MCF 10A (cell line): ENCODE results near the gene ATP6V1G3. TPM values are rescaled to one million over a fixed set of nuclear protein-coding genes. Genes with fewer than 3 reads are reported as not detected.

Experiments
- BruUV-seq: library from RNA; stranded (reverse); fragments of 400-500 nt; replicated peaks from 2 replicates; lab custom pipeline; 2021; lab: Mats Ljungman, UMichigan
- CTCF ChIA-PET: fragments of 300-600 bp; sonication (Branson Sonifier 250); formaldehyde crosslinking; extraction: SDS; loops from one replicate; lab custom pipeline; 2021; ENCODE audit warnings: antibody characterized with exemption, inconsistent platforms; lab: Yijun Ruan, JAX
- POLR2A ChIA-PET: fragments of 300-600, 350-650 bp; sonication (Branson Sonifier 250); formaldehyde crosslinking; extraction: SDS; loops from one replicate; lab custom pipeline; 2020; ENCODE audit warnings: antibody characterized with exemption, inconsistent platforms; lab: Yijun Ruan, JAX
- DNase-seq: peaks from one replicate; pipeline ENCODE4 v3.0.0-alpha.2; 2018; ENCODE audit not compliant: unreplicated experiment
- H3K27ac Mint-ChIP-seq: one replicate; pipeline ENCODE4 v1.8.0; 2022; ENCODE audit warnings: mild to moderate bottlenecking, low read depth, mixed read lengths; ENCODE audit not compliant: unreplicated experiment
- H3K27me3 Mint-ChIP-seq: one replicate; pipeline ENCODE4 v1.8.0; 2022; ENCODE audit warnings: mixed read lengths; ENCODE audit not compliant: insufficient read depth, unreplicated experiment
- H3K36me3 Mint-ChIP-seq: one replicate; pipeline ENCODE4 v1.8.0; 2022; ENCODE audit warnings: mild to moderate bottlenecking, moderate library complexity, mixed read lengths; ENCODE audit not compliant: insufficient read depth, unreplicated experiment
- H3K4me1 Mint-ChIP-seq: one replicate; pipeline ENCODE4 v1.8.0; 2022; ENCODE audit warnings: mixed read lengths; ENCODE audit not compliant: insufficient read depth, unreplicated experiment
- H3K4me3 Mint-ChIP-seq: one replicate; pipeline ENCODE4 v1.8.0; 2022; ENCODE audit warnings: mild to moderate bottlenecking, moderate library complexity, mixed read lengths; ENCODE audit not compliant: unreplicated experiment
- H3K9me3 Mint-ChIP-seq: one replicate; pipeline ENCODE4 v1.8.0; 2022; ENCODE audit warnings: mixed read lengths; ENCODE audit not compliant: unreplicated experiment
- CTCF ChIP-seq: fragments of 200-600 bp; IDR thresholded peaks from one replicate; pipeline ENCODE4 v1.8.0; 2022; ENCODE audit warnings: antibody characterized with exemption, mild to moderate bottlenecking; ENCODE audit not compliant: unreplicated experiment
- intact Hi-C: fragments of 100-400 bp; cut with micrococcal nuclease; formaldehyde crosslinking; loops from 2 replicates; pipeline ENCODE4 v1.14.1; 2022
- total RNA-seq: library from RNA; stranded (reverse); gene quantifications from 2 replicates; pipeline ENCODE4 v1.2.3, GENCODE V29; 2022

ATP6V1G3 gene
- total RNA-seq, 1 experiment from 2014 or later = not detected

- intact Hi-C loops = no loop called here
- CTCF ChIA-PET = interaction anchor here (0.9 kb wide), 1 partner anchor 17 kb away, joined by 3 read pairs; no protein-coding TSS in a partner anchor
- no TSS peak for BruUV-seq
- Mint-ChIP-seq H3K4me3 (no peak overlapping the region), H3K27ac (no peak overlapping the region), H3K36me3 (no peaks in the 10 kb centered on the region), H3K27me3 (no peaks in the 10 kb centered on the region), H3K4me1 (peaks cover 11% of the 10 kb centered on the region), H3K9me3 (no peaks in the 10 kb centered on the region)
- DNase-seq = no peak
- no peak for TF ChIP-seq CTCF
- POLR2A ChIA-PET = interaction anchor here (0.7 kb wide), 1 partner anchor 361 kb away, joined by 3 read pairs; no protein-coding TSS in a partner anchor
Observed at GRCh38 chr1:198531891-198532290, 8.6 kb downstream of the ATP6V1G3 start.

- Mint-ChIP-seq H3K27me3 (no peaks in the 10 kb centered on the region), H3K36me3 (no peaks in the 10 kb centered on the region), H3K4me3 (no peak overlapping the region), H3K27ac (no peak overlapping the region), H3K4me1 (peaks cover 11% of the 10 kb centered on the region), H3K9me3 (no peaks in the 10 kb centered on the region)
- no peak for TF ChIP-seq CTCF
- POLR2A ChIA-PET = interaction anchor here (0.6 to 1.0 kb wide), 2 partner anchors 534 to 793 kb away, joined by 3 read pairs; no protein-coding TSS in a partner anchor
- intact Hi-C loops = no loop called here
- CTCF ChIA-PET = interaction anchor here (0.6 to 0.9 kb wide), 2 partner anchors 16 to 29 kb away, joined by 3 read pairs; no protein-coding TSS in a partner anchor
- no peak for DNase-seq
- BruUV-seq = no TSS peak
Observed at GRCh38 chr1:198530953-198531352, 9.5 kb downstream of the ATP6V1G3 start.

DNA sequence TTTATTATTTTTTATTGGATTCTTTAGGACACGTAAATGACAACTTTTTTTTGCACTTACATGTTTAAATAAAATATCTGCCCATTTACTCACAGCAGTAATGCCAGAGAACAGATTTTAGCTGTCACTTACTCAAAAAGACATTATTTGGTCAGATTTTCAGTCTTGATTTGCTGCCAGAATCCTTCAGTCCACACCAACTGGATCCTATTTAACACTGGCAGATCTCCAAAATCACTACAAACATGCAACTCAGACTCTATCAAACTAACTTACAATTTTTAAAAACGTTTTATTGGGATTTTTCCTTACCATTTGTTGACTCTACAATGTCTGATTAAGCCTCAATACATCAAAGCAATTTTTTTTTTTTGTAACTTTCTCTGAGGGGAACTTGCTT lies 11.1 kb downstream of the ATP6V1G3 start:
- BruUV-seq = no TSS peak
- Mint-ChIP-seq H3K27me3 (no peaks in the 10 kb centered on the region), H3K4me3 (no peak overlapping the region), H3K4me1 (peaks cover 11% of the 10 kb centered on the region), H3K27ac (no peak overlapping the region), H3K36me3 (no peaks in the 10 kb centered on the region), H3K9me3 (no peaks in the 10 kb centered on the region)
- TF ChIP-seq CTCF = no peak
- DNase-seq = peak; percentile 59
- CTCF ChIA-PET = interaction anchor here (1.1 to 1.5 kb wide), 2 partner anchors 11 to 138 kb away, joined by 3 read pairs; partner anchors contain the start of gene ATP6V1G3
- POLR2A ChIA-PET = interaction anchor here (0.6 to 0.9 kb wide), 4 partner anchors 13 to 806 kb away, joined by 3 to 5 read pairs (median 3); no protein-coding TSS in a partner anchor
- intact Hi-C loops = no loop called here

GRCh38 chr1:198528364-198528763 lies 12.1 kb downstream of the ATP6V1G3 start:
- ChIA-PET CTCF (no interaction called here), POLR2A (interaction anchor here (1.4 kb wide), 1 partner anchor 7 kb away, joined by 3 read pairs; no protein-coding TSS in a partner anchor)
- Mint-ChIP-seq H3K36me3 (no peaks in the 10 kb centered on the region), H3K27ac (no peak overlapping the region), H3K4me3 (no peak overlapping the region), H3K9me3 (no peaks in the 10 kb centered on the region), H3K27me3 (no peaks in the 10 kb centered on the region), H3K4me1 (peaks cover 15% of the 10 kb centered on the region)
- no peak for TF ChIP-seq CTCF
- DNase-seq = peak; percentile 19
- no TSS peak for BruUV-seq
- intact Hi-C loops = no loop called here
